Activated CD4-positive, alpha-beta T cell treated with anti-CD3 and anti-CD28 coated beads for 36 hours (primary cell): ENCODE data around the gene IL1RL1. TPM values are rescaled to one million over a fixed set of nuclear protein-coding genes. Genes with fewer than 3 reads are reported as not detected.

ENCODE experiments used
- ATAC-seq: fragments of 200-7000 bp; cut with Tn5 transposase; one replicate; pipeline ENCODE4 v1.10.0; 2021; ENCODE audit warnings: mild to moderate bottlenecking, moderate library complexity
- CTCF ChIA-PET: fragments of 350-600 bp; sonication (Branson Sonifier 250); formaldehyde crosslinking; loops from one replicate; lab custom pipeline; 2021; ENCODE audit warnings: antibody characterized with exemption; lab: Charles Lee
- POLR2A ChIA-PET: fragments of 350-600 bp; sonication (Branson Sonifier 250); formaldehyde crosslinking; loops from one replicate; lab custom pipeline; 2021; ENCODE audit warnings: antibody characterized with exemption, inconsistent platforms; lab: Charles Lee
- DNase-seq: peaks from one replicate; pipeline ENCODE4 v3.0.0-alpha.2; 2020
- H3K27ac Mint-ChIP-seq: one replicate; pipeline ENCODE4 v1.8.0; 2021; ENCODE audit warnings: mixed read lengths
- H3K27me3 Mint-ChIP-seq: one replicate; pipeline ENCODE4 v1.8.0; 2021; ENCODE audit warnings: mixed read lengths
- H3K36me3 Mint-ChIP-seq: one replicate; pipeline ENCODE4 v1.8.0; 2021; ENCODE audit warnings: low read depth, mixed read lengths
- H3K4me1 Mint-ChIP-seq: one replicate; pipeline ENCODE4 v1.8.0; 2021; ENCODE audit warnings: mixed read lengths
- H3K4me3 Mint-ChIP-seq: one replicate; pipeline ENCODE4 v1.8.0; 2021; ENCODE audit warnings: mild to moderate bottlenecking, moderate library complexity, mixed read lengths
- H3K9me3 Mint-ChIP-seq: one replicate; pipeline ENCODE4 v1.8.0; 2021; ENCODE audit warnings: low read depth, mixed read lengths
- intact Hi-C, 2 experiments: fragments of 100-400 bp; cut with DNase I in 1 of 2; cut with micrococcal nuclease in 1 of 2; formaldehyde crosslinking; loops; one replicate each; pipeline versions ENCODE4 v1.14.2 to v1.15.1; 2022 to 2024; cut with DNase I, micrococcal nuclease
- total RNA-seq, 2 experiments: library from RNA; stranded (reverse); gene quantifications; one replicate each; pipeline ENCODE4 v1.2.3, GENCODE V29; 2021

IL1RL1 gene
- total RNA-seq, 2 experiments from 2014 or later, result 0.26 to 0.27 TPM

GRCh38 chr2:102336502-102336945, 25.2 kb downstream of the IL1RL1 start:
- Mint-ChIP-seq H3K4me3 (no peak overlapping the region), H3K4me1 (peaks cover 15% of the 10 kb centered on the region), H3K27ac (no peak overlapping the region), H3K9me3 (no peaks in the 10 kb centered on the region), H3K36me3 (no peaks in the 10 kb centered on the region), H3K27me3 (peaks cover 7% of the 10 kb centered on the region)
- CTCF ChIA-PET, result interaction anchor here (0.9 to 1.9 kb wide), 3 partner anchors 33 to 941 kb away, joined by 3 to 8 read pairs (median 3); no protein-coding TSS in a partner anchor
- intact Hi-C loops, result loop anchor here in 1 of 2 experiments (5.0 kb wide), 1 partner anchor 34 kb away; no protein-coding TSS in a partner anchor
- peak; percentile 66 for ATAC-seq
- POLR2A ChIA-PET, result interaction anchor here (0.5 to 0.6 kb wide), 2 partner anchors 99 to 200 kb away, joined by 3 read pairs; no protein-coding TSS in a partner anchor
- DNase-seq, result no peak

- Mint-ChIP-seq H3K36me3 (no peaks in the 10 kb centered on the region), H3K27me3 (peaks cover 7% of the 10 kb centered on the region), H3K27ac (no peak overlapping the region), H3K4me1 (peaks cover 15% of the 10 kb centered on the region), H3K9me3 (no peaks in the 10 kb centered on the region), H3K4me3 (no peak overlapping the region)
- ChIA-PET POLR2A (interaction anchor here (0.7 kb wide), 1 partner anchor 172 kb away, joined by 15 read pairs; no protein-coding TSS in a partner anchor), CTCF (interaction anchor here (0.9 to 1.9 kb wide), 2 partner anchors 33 to 106 kb away, joined by 3 to 8 read pairs; no protein-coding TSS in a partner anchor)
- no peak for DNase-seq
- intact Hi-C loops, result loop anchor here in 1 of 2 experiments (5.0 kb wide), 1 partner anchor 35 kb away; no protein-coding TSS in a partner anchor
- ATAC-seq, result no peak
These were observed 25.6 kb downstream of the IL1RL1 start for GRCh38 chr2:102337012-102337411.

- H3K27ac Mint-ChIP-seq, result no peak overlapping the region
- intact Hi-C loops, result loop anchor here in 1 of 2 experiments (5.0 kb wide), 1 partner anchor 35 kb away; no protein-coding TSS in a partner anchor
These were observed 26.4 kb downstream of the IL1RL1 start for GRCh38 chr2:102337481-102338386.

GRCh38 chr2:102340778-102341177, 29.4 kb downstream of the IL1RL1 start:
- H3K4me1 Mint-ChIP-seq, result peaks cover 15% of the 10 kb centered on the region
- H3K9me3 Mint-ChIP-seq, result no peaks in the 10 kb centered on the region
- ChIA-PET CTCF (interaction anchor here (0.7 to 2.6 kb wide), 3 partner anchors 34 to 103 kb away, joined by 3 to 11 read pairs (median 3); no protein-coding TSS in a partner anchor), POLR2A (no interaction called here)
- intact Hi-C loops, result no loop called here
- no peak for DNase-seq
- no peak overlapping the region for H3K4me3 Mint-ChIP-seq
- H3K27ac Mint-ChIP-seq, result no peak overlapping the region
- H3K27me3 Mint-ChIP-seq, result no peaks in the 10 kb centered on the region
- no peak for ATAC-seq
- no peaks in the 10 kb centered on the region for H3K36me3 Mint-ChIP-seq

More at GRCh38 chr2:102337481-102338386, 26.4 kb downstream of the IL1RL1 start:
- peaks cover 4% of the 10 kb centered on the region for H3K27me3 Mint-ChIP-seq
- no peak for DNase-seq
- H3K9me3 Mint-ChIP-seq, result no peaks in the 10 kb centered on the region
- H3K36me3 Mint-ChIP-seq, result no peaks in the 10 kb centered on the region
- POLR2A ChIA-PET, result interaction anchor here (0.7 kb wide), 1 partner anchor 173 kb away, joined by 15 read pairs; no protein-coding TSS in a partner anchor
- H3K4me3 Mint-ChIP-seq, result no peak overlapping the region
- H3K4me1 Mint-ChIP-seq, result peaks cover 15% of the 10 kb centered on the region
- ATAC-seq, result peak; percentile 72
- CTCF ChIA-PET, result interaction anchor here (1.9 kb wide), 1 partner anchor 106 kb away, joined by 8 read pairs; no protein-coding TSS in a partner anchor

- no peak for ATAC-seq
- Mint-ChIP-seq H3K4me1 (peaks cover 2% of the 10 kb centered on the region), H3K27ac (no peak overlapping the region), H3K9me3 (no peaks in the 10 kb centered on the region), H3K27me3 (no peaks in the 10 kb centered on the region), H3K4me3 (no peak overlapping the region), H3K36me3 (no peaks in the 10 kb centered on the region)
- no peak for DNase-seq
- ChIA-PET POLR2A (no interaction called here), CTCF (interaction anchor here (0.6 to 1.6 kb wide), 2 partner anchors 51 to 337 kb away, joined by 3 to 7 read pairs; no protein-coding TSS in a partner anchor)
- intact Hi-C loops, result no loop called here
These were observed 31.5 kb downstream of the IL1RL1 start for GRCh38 chr2:102342888-102343287.

GRCh38 chr2:102344397-102344796, 33.0 kb downstream of the IL1RL1 start:
- no peaks in the 10 kb centered on the region for H3K4me1 Mint-ChIP-seq
- CTCF ChIA-PET, result no interaction called here
- intact Hi-C loops, result no loop called here
- no peaks in the 10 kb centered on the region for H3K9me3 Mint-ChIP-seq
- no peak overlapping the region for H3K27ac Mint-ChIP-seq
- DNase-seq (no peak), ATAC-seq (no peak)
- POLR2A ChIA-PET, result no interaction called here
- no peak overlapping the region for H3K4me3 Mint-ChIP-seq
- H3K36me3 Mint-ChIP-seq, result no peaks in the 10 kb centered on the region
- H3K27me3 Mint-ChIP-seq, result peaks cover 2% of the 10 kb centered on the region

GRCh38 chr2:102345329-102345920, 34.1 kb downstream of the IL1RL1 start:
- intact Hi-C loops, result no loop called here

GRCh38 chr2:102346381-102347130, 35.2 kb downstream of the IL1RL1 start:
- POLR2A ChIA-PET, result no interaction called here
- intact Hi-C loops, result no loop called here
- H3K27me3 Mint-ChIP-seq, result peaks cover 2% of the 10 kb centered on the region

More at GRCh38 chr2:102345329-102345920, 34.1 kb downstream of the IL1RL1 start:
- Mint-ChIP-seq H3K27ac (no peak overlapping the region), H3K36me3 (no peaks in the 10 kb centered on the region), H3K4me3 (no peak overlapping the region), H3K4me1 (no peaks in the 10 kb centered on the region), H3K27me3 (peaks cover 2% of the 10 kb centered on the region), H3K9me3 (no peaks in the 10 kb centered on the region)
- CTCF ChIA-PET, result interaction anchor here (0.6 kb wide), 1 partner anchor 60 kb away, joined by 4 read pairs; no protein-coding TSS in a partner anchor
- POLR2A ChIA-PET, result no interaction called here
- DNase-seq, result no peak
- ATAC-seq, result no peak

GRCh38 chr2:102350137-102350793, 38.9 kb downstream of the IL1RL1 start:
- DNase-seq, result peak; percentile 45
- no peak overlapping the region for H3K27ac Mint-ChIP-seq
- no peaks in the 10 kb centered on the region for H3K36me3 Mint-ChIP-seq
- peaks cover 2% of the 10 kb centered on the region for H3K27me3 Mint-ChIP-seq
- no peak overlapping the region for H3K4me3 Mint-ChIP-seq
- H3K4me1 Mint-ChIP-seq, result no peaks in the 10 kb centered on the region
- ChIA-PET POLR2A (no interaction called here), CTCF (interaction anchor here (0.6 to 2.0 kb wide), 8 partner anchors 13 to 931 kb away, joined by 3 to 12 read pairs (median 3); no protein-coding TSS in a partner anchor)
- ATAC-seq, result peak; percentile 79
- intact Hi-C loops, result loop anchor here (2.0 to 10.0 kb wide), 2 partner anchors 45 to 645 kb away; no protein-coding TSS in a partner anchor
- H3K9me3 Mint-ChIP-seq, result no peaks in the 10 kb centered on the region

More at GRCh38 chr2:102346381-102347130, 35.2 kb downstream of the IL1RL1 start:
- Mint-ChIP-seq H3K36me3 (no peaks in the 10 kb centered on the region), H3K9me3 (no peaks in the 10 kb centered on the region), H3K4me1 (no peaks in the 10 kb centered on the region), H3K4me3 (no peak overlapping the region), H3K27ac (no peak overlapping the region)
- CTCF ChIA-PET, result no interaction called here
- ATAC-seq, result no peak
- no peak for DNase-seq
